ENCODE results near the gene CCNYL1.

DNA sequence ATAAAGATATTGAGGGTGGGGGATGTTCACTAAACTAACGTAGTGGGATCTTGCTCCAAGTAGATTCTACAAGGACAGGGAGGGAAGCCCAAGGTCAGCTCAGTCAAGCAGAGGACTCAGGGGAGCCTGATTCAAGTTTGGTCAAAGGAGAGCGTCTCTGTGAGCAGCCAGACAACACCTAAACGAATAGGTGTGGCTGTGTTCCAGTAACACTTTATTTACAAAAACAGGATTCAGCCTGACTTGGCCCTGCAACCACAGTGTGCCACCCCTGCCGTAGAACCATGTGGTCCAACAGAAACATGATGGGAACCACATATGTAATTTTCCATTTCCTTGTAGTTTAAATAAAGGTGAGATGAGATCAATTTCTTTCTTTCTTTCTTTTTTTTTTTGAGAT lies 76.4 kb downstream of the CCNYL1 start:
- TF ChIP-seq YY1 (IDR thresholded peaks at IDR 0.05; ENCODE audit: insufficient read depth, insufficient read length) (no peak), ZNF274 (IDR thresholded peaks at IDR 0.05; ENCODE audit: low read depth, low read length) (no peak), SUZ12 (IDR thresholded peaks at IDR 0.05; ENCODE audit: extremely low read depth, insufficient read depth, insufficient read length) (no peak)

All from NT2/D1 (cell line).